Stomach (tissue), 19 donors: ENCODE results near the gene CFAP68. TPM values are rescaled to one million over a fixed set of nuclear protein-coding genes. Genes with fewer than 3 reads are reported as not detected.

Experiments
- DNase-seq, 2 donors: peaks; one replicate each; pipeline versions ENCODE4 v3.0.0 to v3.0.0-alpha.2; 2013 to 2019
- H3K27ac ChIP-seq, 5 donors: fragments of 200-600 bp in 4 of 5; sonication (generic) in 4 of 5; one replicate each; pipeline ENCODE4 v1.5.1; 2013 to 2019; ENCODE audit warnings: mild to moderate bottlenecking in 1 of 5, moderate library complexity in 1 of 5
- H3K27me3 ChIP-seq, 3 donors: fragments of 200-600 bp; sonication (generic); one replicate each; pipeline ENCODE4 v1.5.1; 2017 to 2019; ENCODE audit warnings: mixed run types in 1 of 3
- H3K36me3 ChIP-seq, 4 donors: fragments of 200-600 bp; sonication (generic); 1 replicate in 3 of 4; 2 replicates in 1 of 4; pipeline ENCODE4 v1.5.1; 2016 to 2019
- H3K4me1 ChIP-seq, 4 donors: fragments of 200-600 bp; sonication (generic); one replicate each; pipeline ENCODE4 v1.5.1; 2016 to 2019
- H3K4me3 ChIP-seq, 4 donors: fragments of 200-600 bp; sonication (generic) in 3 of 4; one replicate each; pipeline ENCODE4 v1.5.1; 2016 to 2019; ENCODE audit warnings: mild to moderate bottlenecking in 1 of 4
- H3K9me3 ChIP-seq, 4 donors: fragments of 200-600 bp; sonication (generic); one replicate each; pipeline ENCODE4 v1.5.1; 2016 to 2019
- CTCF ChIP-seq, 7 experiments: fragments of 450-650 bp in 4 of 7; fragments of 200-600 bp in 3 of 7; sonication (generic) in 3 of 7; IDR thresholded peaks; one replicate each; pipeline ENCODE4 v1.5.1; 2016 to 2019; ENCODE audit warnings: antibody characterized with exemption in 7 of 7, control low read depth in 2 of 7, mild to moderate bottlenecking in 1 of 7
- EP300 ChIP-seq: sonication (generic); formaldehyde crosslinking; IDR thresholded peaks from one replicate; pipeline ENCODE4 v1.6.1; 2017; ENCODE audit warnings: antibody characterized with exemption
- POLR2A ChIP-seq, 4 donors: fragments of 450-650 bp; IDR thresholded peaks; one replicate each; pipeline ENCODE4 v1.6.1; 2016; ENCODE audit warnings: antibody characterized with exemption in 4 of 4, control low read depth in 2 of 4, mild to moderate bottlenecking in 1 of 4, moderate library complexity in 1 of 4
- POLR2AphosphoS5 ChIP-seq, 3 donors: sonication (generic); formaldehyde crosslinking; IDR thresholded peaks; one replicate each; pipeline ENCODE4 v1.6.1; 2016; ENCODE audit warnings: antibody characterized with exemption in 3 of 3
- WGBS, 5 donors: extraction: QIAGEN DNeasy Blood & Tissue Kit in 3 of 5; methylation state at CpG; one replicate each; pipeline versions ENCODE4 v1.1.5 to v1.1.7; 2013 to 2018; 5-methylcytosine and 5-hydroxymethylcytosine counted together
- intact Hi-C: fragments of 100-400 bp; cut with DNase I; formaldehyde crosslinking; loops from one replicate; pipeline ENCODE4 v1.15.1; 2023; ENCODE audit warnings: low total_unique reads
- long read RNA-seq, 10 donors: transcript quantifications; one replicate each; lab custom pipeline, GENCODE V29; 2026
- polyA plus RNA-seq, 3 donors: library from polyadenylated mRNA; stranded (reverse); fragments of 200-250 nt; gene quantifications; one replicate each; pipeline ENCODE4 v1.2.3, GENCODE V29; 2013
- total RNA-seq, 5 donors: library from RNA; depleted of rRNA; stranded (reverse); fragments of >200 nt; gene quantifications; one replicate each; pipeline versions ENCODE4 v1.1.0 to v1.2.3, GENCODE V29; 2014 to 2016
- donor health status: healthy with polysubstance abuse.
- donor health status: Bipolar disorder and iron deficiency.
- donor health status: healthy.

CFAP68 gene, protein sequence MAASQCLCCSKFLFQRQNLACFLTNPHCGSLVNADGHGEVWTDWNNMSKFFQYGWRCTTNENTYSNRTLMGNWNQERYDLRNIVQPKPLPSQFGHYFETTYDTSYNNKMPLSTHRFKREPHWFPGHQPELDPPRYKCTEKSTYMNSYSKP
- total RNA-seq (10 to 100 TPM in 1 of 5 donors, 1 to 10 TPM in 3, not detected in 1; 3.9 to 51.9 (median 5.3) TPM), polyA plus RNA-seq (10 to 100 TPM; 40.2 to 50.7 (median 40.7) TPM)
- long read RNA-seq, donor 1, transcript C11orf1-201 (4 exons, 2,885 nt), result major isoform, 7 of 7 reads
- long read RNA-seq, donor 1, partial matches to known transcripts, result 0 of 7 reads
- long read RNA-seq, donor 1, other reads (novel, unspliced or antisense), result 0 of 7 reads
- long read RNA-seq, donor 2, transcript C11orf1-201 (4 exons, 2,885 nt), result major isoform, 5 of 5 reads
- long read RNA-seq, donor 2, partial matches to known transcripts, result 0 of 5 reads
- long read RNA-seq, donor 2, other reads (novel, unspliced or antisense), result 0 of 5 reads
- long read RNA-seq, donor 3, transcript C11orf1-201 (4 exons, 2,885 nt), result major isoform, 8 of 9 reads
- long read RNA-seq, donor 3, partial matches to known transcripts, result 0 of 9 reads
- long read RNA-seq, donor 3, other reads (novel, unspliced or antisense), result 0 of 9 reads
- long read RNA-seq, donor 4, result 0 reads
- long read RNA-seq, donor 5, transcript C11orf1-201 (4 exons, 2,885 nt), result major isoform, 8 of 8 reads
- long read RNA-seq, donor 5, partial matches to known transcripts, result 0 of 8 reads
- long read RNA-seq, donor 5, other reads (novel, unspliced or antisense), result 0 of 8 reads
- long read RNA-seq, donor 6, transcript C11orf1-202 (4 exons, 534 nt), result minor isoform, 8 of 30 reads
- long read RNA-seq, donor 6, transcript C11orf1-201 (4 exons, 2,885 nt), result major isoform, 16 of 30 reads
- long read RNA-seq, donor 6, partial matches to known transcripts, result 5 of 30 reads
- long read RNA-seq, donor 6, other reads (novel, unspliced or antisense), result 0 of 30 reads
- long read RNA-seq, donor 7, transcript C11orf1-201 (4 exons, 2,885 nt), result major isoform, 10 of 12 reads
- long read RNA-seq, donor 7, partial matches to known transcripts, result 0 of 12 reads
- long read RNA-seq, donor 7, other reads (novel, unspliced or antisense), result 0 of 12 reads
- long read RNA-seq, donor 8, transcript C11orf1-201 (4 exons, 2,885 nt), result major isoform, 10 of 10 reads
- long read RNA-seq, donor 8, partial matches to known transcripts, result 0 of 10 reads
- long read RNA-seq, donor 8, other reads (novel, unspliced or antisense), result 0 of 10 reads
- long read RNA-seq, donor 9, transcript C11orf1-201 (4 exons, 2,885 nt), result major isoform, 6 of 8 reads
- long read RNA-seq, donor 9, partial matches to known transcripts, result 0 of 8 reads
- long read RNA-seq, donor 9, other reads (novel, unspliced or antisense), result 0 of 8 reads
- long read RNA-seq, donor 10, partial matches to known transcripts, result 0 of 4 reads
- long read RNA-seq, donor 10, other reads (novel, unspliced or antisense), result 0 of 4 reads

- DNase-seq, result peak; percentile 97 to 99
- Histone ChIP-seq H3K36me3 (peaks cover 2 to 28% (median 18%) of the 10 kb centered on the region in 4 donors), H3K4me1 (peaks cover 6 to 20% (median 19%) of the 10 kb centered on the region in 4 donors), H3K27ac (peak within 1 kb of the TSS; percentile 85 to 97 (median 95)), H3K4me3 (peak within 1 kb of the TSS; percentile 52 to 70 (median 60)), H3K27me3 (no peaks in the 10 kb centered on the region), H3K9me3 (no peaks in the 10 kb centered on the region)
- 0% methylated on average over 22 to 55 of the region's 55 CpGs for WGBS, 5 donors
- TF ChIP-seq CTCF (IDR thresholded peaks at IDR 0.05) (peak in 6 of 7 experiments; percentile 87 to 99 (median 96)), POLR2A (IDR thresholded peaks at IDR 0.05) (no peak), EP300 (peak; percentile 92), POLR2AphosphoS5 (IDR thresholded peaks at IDR 0.05) (peak; percentile 77 to 90 (median 84))
- intact Hi-C loops, result no loop called here
These were observed at the start of gene CFAP68, which contains the start of gene FDXACB1 for GRCh38 chr11:111878849-111879636. CFAP68 (plus strand) TSS chr11:111879541; CDS start chr11:111879561, 20 bp downstream. FDXACB1 (minus strand) TSS chr11:111879165; CDS start chr11:111879132, 33 bp downstream.

DNA sequence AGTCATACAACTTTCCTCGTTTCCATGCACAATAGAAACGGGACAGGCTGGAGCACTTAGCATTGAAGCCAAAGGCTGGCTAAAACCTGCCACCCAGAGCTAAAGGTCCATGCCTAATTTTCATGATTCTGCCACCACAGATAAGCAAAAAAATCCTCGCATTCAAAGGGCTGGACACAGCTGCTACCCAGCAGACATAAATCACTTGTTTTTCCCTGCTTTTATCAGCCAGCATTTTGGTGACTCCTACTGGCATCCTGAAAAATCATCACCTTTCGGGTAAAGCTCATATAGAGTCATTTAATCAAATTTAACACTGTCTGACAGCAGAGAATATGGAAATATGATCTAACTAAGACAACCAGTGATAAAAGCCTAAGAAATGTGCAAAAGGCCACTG is 45.8 kb upstream of the CFAP68 start:
- peak in 1 of 2 donors; percentile 12 for DNase-seq
- Histone ChIP-seq H3K27me3 (no peaks in the 10 kb centered on the region), H3K4me1 (peaks cover 0 to 17% (median 9%) of the 10 kb centered on the region in 4 donors), H3K27ac (no peak overlapping the region), H3K9me3 (no peaks in the 10 kb centered on the region), H3K4me3 (no peak overlapping the region), H3K36me3 (peaks cover 4 to 75% (median 56%) of the 10 kb centered on the region in 4 donors)
- no peak for TF ChIP-seq CTCF (IDR thresholded peaks at IDR 0.05)
- TF ChIP-seq EP300, result no peak
- no peak for TF ChIP-seq POLR2A (IDR thresholded peaks at IDR 0.05)
- TF ChIP-seq POLR2AphosphoS5 (IDR thresholded peaks at IDR 0.05), result no peak
- intact Hi-C loops, result no loop called here
- 60 to 76% (median 66%) methylated on average over 4 of the region's 4 CpGs for WGBS, 5 donors

- no peak for DNase-seq
- H3K36me3 ChIP-seq, result peaks cover 4 to 64% (median 55%) of the 10 kb centered on the region in 4 donors
- TF ChIP-seq POLR2AphosphoS5 (IDR thresholded peaks at IDR 0.05) (no peak), CTCF (IDR thresholded peaks at IDR 0.05) (no peak), EP300 (no peak), POLR2A (IDR thresholded peaks at IDR 0.05) (no peak)
- no peaks in the 10 kb centered on the region for H3K9me3 ChIP-seq
- intact Hi-C loops, result no loop called here
- peaks cover 0 to 17% (median 9%) of the 10 kb centered on the region in 4 donors for H3K4me1 ChIP-seq
- no peak overlapping the region for H3K27ac ChIP-seq
- no peak overlapping the region for H3K4me3 ChIP-seq
- H3K27me3 ChIP-seq, result no peaks in the 10 kb centered on the region
- 65 to 87% (median 70%) methylated on average over 3 of the region's 3 CpGs for WGBS, 5 donors
These were observed 44.7 kb upstream of the CFAP68 start for GRCh38 chr11:111834432-111835163.
